Muscle of arm (tissue), 12 donors: Measurements from ENCODE around the gene ANKRD36B. TPM values are rescaled to one million over a fixed set of nuclear protein-coding genes. Genes with fewer than 3 reads are reported as not detected.
"Not testable (repeated sequence)": the region's sequence is repeated elsewhere in the genome, so short reads cannot be mapped to it uniquely, and the experiment has no call there.

Experiments used
- DNase-seq: peaks from one replicate; pipeline ENCODE4 v3.0.0-alpha.2; 2013
- polyA plus RNA-seq, 12 donors: library from polyadenylated mRNA; unstranded; fragments of 120-200 nt; gene quantifications; one replicate each; pipeline ENCODE4 v1.2.1, GENCODE V29; 2013; ENCODE audit not compliant: insufficient read length in 12 of 12

ANKRD36B gene
- polyA plus RNA-seq, 12 donors, result 9.1 to 36.2 (median 21.9) TPM; not detected in 1

GRCh38 chr2:97550498-97550897 lies 39.2 kb downstream of the ANKRD36B start:
- not testable (repeated sequence) for DNase-seq

- not testable (repeated sequence) for DNase-seq
Observed at GRCh38 chr2:97549058-97549457, 40.6 kb downstream of the ANKRD36B start.

- not testable (repeated sequence) for DNase-seq
Observed at GRCh38 chr2:97548536-97548935, 41.1 kb downstream of the ANKRD36B start.

DNA sequence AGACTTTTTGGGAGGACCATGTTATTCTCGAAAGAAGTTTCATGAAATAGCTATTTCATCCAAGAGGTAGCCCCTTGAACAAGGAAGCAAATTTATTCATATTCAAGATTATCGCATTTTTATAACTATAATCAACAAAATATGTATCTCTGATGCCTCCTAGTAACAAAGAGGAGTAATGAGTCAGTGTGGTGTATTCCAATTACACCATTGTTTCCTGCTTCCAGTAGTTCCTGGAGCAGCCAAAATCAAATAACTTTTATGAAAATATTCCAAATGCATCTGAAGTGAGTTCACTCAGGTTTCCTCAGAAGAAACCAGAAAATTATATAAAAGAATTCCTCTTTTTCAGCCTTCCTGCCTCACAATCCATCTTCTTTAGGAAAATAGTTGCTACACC lies 43.0 kb downstream of the ANKRD36B start:
- DNase-seq, result no peak

DNA sequence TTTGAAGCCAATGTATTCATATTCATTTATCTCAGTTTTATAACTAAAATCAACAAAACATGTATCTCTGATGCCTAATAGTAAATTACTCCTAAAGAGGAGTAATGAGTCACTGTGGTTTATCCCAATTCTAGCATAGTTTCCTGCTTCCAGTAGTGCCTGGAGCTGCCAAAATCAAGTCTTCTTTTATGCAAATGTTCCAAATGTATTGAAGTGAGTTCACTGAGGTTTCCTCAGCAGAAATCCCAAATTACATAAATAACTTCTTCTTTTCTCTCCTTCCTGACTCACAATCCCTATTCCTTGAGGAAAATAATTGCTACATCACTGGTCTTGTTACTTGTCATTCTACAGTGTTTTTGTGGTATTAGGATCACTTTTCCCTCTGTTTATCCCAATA lies 44.8 kb downstream of the ANKRD36B start:
- not testable (repeated sequence) for DNase-seq

GRCh38 chr2:97525904-97526303 lies 63.8 kb downstream of the ANKRD36B start:
- DNase-seq, result not testable (repeated sequence)

- DNase-seq, result not testable (repeated sequence)
Observed at GRCh38 chr2:97523816-97524215, 65.9 kb downstream of the ANKRD36B start.

- DNase-seq, result not testable (repeated sequence)
Observed at GRCh38 chr2:97522916-97523555, 66.6 kb downstream of the ANKRD36B start.

DNA sequence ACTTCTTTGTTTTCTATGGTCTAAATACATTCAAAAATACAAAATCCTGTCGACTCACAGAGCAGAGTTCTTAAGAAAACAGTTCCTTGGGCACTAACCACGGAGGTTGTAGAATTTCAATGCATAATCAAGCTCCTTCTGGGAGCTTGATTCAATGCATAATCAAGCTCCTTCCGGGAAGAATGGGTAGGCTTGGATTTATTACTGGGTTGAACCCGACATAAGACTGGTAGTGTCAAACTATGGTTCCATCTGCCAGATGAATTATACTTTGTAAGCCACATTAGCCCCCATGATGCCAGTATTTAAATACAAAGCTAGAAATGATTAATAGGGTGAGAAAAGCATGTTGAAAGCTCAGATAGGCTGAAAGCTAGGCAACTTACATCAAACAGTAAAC lies 94.0 kb downstream of the ANKRD36B start:
- DNase-seq, result not testable (repeated sequence)

- not testable (repeated sequence) for DNase-seq
Observed at GRCh38 chr2:97490141-97490540, 99.5 kb downstream of the ANKRD36B start.

Other genes with a start within 250 kb of the ANKRD36B start
- gene COX5B, start 56.2 kb upstream of the ANKRD36B start, polyA plus RNA-seq, result 100 to 1,000 TPM in 11 of 12 donors, not detected in 1; 120 to 186 (median 161) TPM
- gene ACTR1B, start 74.2 kb upstream of the ANKRD36B start, polyA plus RNA-seq, result 10 to 100 TPM in 11 of 12 donors, not detected in 1; 29.8 to 50.0 (median 43.0) TPM
- gene C2orf92, start 79.8 kb upstream of the ANKRD36B start, polyA plus RNA-seq, result 10 to 100 TPM in 9 of 12 donors, 1 to 10 TPM in 1, not detected in 2; 6.6 to 31.4 (median 17.0) TPM
- 1 to 10 TPM in 11 of 12 donors, not detected in 1; 1.5 to 9.0 (median 2.9) TPM for gene ZAP70, start 123.7 kb upstream of the ANKRD36B start, polyA plus RNA-seq